ENCODE results near the gene DAZAP2.

DNA sequence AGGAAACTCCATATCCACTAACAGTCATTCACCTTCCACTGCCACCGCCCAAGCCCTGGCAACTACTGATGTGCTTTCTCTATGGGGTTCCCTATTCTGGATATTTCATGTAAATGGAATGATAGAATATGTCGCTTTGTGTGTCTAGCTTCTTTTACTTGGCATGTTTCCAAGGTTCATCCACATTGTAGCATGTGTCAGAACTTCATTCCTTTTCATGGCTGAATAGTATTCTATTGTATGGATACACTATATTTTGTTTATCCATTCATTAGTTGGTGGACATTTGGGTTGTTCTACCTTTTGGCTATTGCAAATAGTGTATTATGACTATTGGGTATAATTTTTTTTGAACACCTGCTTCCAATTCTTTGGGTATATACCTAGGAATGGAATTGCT, 29.4 kb upstream of the DAZAP2 start:
- TF ChIP-seq EP300 (IDR thresholded peaks at IDR 0.05) (no peak), POLR2AphosphoS5 (IDR thresholded peaks at IDR 0.05) (no peak)
- TF ChIP-seq, protein P1, sequence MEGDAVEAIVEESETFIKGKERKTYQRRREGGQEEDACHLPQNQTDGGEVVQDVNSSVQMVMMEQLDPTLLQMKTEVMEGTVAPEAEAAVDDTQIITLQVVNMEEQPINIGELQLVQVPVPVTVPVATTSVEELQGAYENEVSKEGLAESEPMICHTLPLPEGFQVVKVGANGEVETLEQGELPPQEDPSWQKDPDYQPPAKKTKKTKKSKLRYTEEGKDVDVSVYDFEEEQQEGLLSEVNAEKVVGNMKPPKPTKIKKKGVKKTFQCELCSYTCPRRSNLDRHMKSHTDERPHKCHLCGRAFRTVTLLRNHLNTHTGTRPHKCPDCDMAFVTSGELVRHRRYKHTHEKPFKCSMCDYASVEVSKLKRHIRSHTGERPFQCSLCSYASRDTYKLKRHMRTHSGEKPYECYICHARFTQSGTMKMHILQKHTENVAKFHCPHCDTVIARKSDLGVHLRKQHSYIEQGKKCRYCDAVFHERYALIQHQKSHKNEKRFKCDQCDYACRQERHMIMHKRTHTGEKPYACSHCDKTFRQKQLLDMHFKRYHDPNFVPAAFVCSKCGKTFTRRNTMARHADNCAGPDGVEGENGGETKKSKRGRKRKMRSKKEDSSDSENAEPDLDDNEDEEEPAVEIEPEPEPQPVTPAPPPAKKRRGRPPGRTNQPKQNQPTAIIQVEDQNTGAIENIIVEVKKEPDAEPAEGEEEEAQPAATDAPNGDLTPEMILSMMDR (IDR thresholded peaks at IDR 0.05): no peak

All from suprapubic skin (tissue), 4 donors.